ENCODE measurements around the gene RDX. TPM values are rescaled to one million over a fixed set of nuclear protein-coding genes. Genes with fewer than 3 reads are reported as not detected.

RDX gene
- total and polyA plus RNA-seq, 2 of the 8 experiments (the other 6 are each of a cell fraction or from before 2014, with no cell fraction given): 27.4 to 100 TPM

DNA sequence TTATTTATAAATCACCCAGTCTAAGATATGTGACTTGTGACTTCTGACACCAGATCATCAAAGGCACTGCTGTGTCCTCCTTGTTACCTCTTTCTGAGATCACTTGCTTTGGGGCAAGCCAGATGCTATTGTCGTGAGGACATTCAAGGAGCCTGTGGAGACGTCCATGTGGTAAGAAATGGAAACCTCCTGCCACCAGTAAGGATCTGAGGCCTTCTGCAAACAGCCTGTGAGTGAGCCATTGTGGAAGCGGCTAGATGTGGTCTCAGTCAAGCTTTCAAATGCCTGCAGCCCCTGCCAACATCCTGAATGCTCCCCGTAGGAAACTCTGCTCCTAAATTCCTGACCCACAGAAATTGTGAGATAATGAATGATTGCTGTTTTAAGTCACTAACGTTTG is 11.7 kb upstream of the RDX start:
- Histone ChIP-seq H3K27me3 (replicated peaks in 1 of 4; ENCODE audit: control insufficient read depth in 3 of 4, extremely low read depth in 1 of 4, insufficient read depth in 3 of 4, low read length in 3 of 4) (no peaks in the 10 kb centered on the region), H4K5ac (ENCODE audit: insufficient read length, low read depth, low read length) (no peak overlapping the region), H2AK5ac (ENCODE audit: low read depth, low read length) (no peak overlapping the region), H3K4me2 (ENCODE audit: insufficient read depth in 1 of 2, low read depth in 2 of 2, low read length in 2 of 2) (no peak overlapping the region), H2BK15ac (ENCODE audit: low read length) (no peak overlapping the region), H3K4me1 (replicated peaks in 1 of 4; ENCODE audit: control insufficient read depth in 3 of 4, insufficient read depth in 4 of 4, low read length in 3 of 4) (peaks cover 0 to 12% (median 2%) of the 10 kb centered on the region in 4 experiments; a peak in 3 of 7 replicates), H4K8ac (ENCODE audit: extremely low read depth, insufficient read depth, low read length) (no peak overlapping the region), H3K23me2 (ENCODE audit: low read depth, low read length) (0 out of 2 replicates have a peak, but pooled peaks cover 2% of the 10 kb centered on the region), H3K9me3 (ENCODE audit: insufficient read depth in 2 of 2, low read depth in 1 of 2, low read length in 1 of 2) (peaks cover 0 to 3% of the 10 kb centered on the region in 2 experiments; a peak in 1 of 4 replicates), H2BK5ac (ENCODE audit: low read depth, low read length) (no peak overlapping the region), H3K56ac (replicated peaks; ENCODE audit: insufficient read length, low read depth, low read length) (no peak overlapping the region), H3K23ac (ENCODE audit: insufficient read length) (no peak overlapping the region), H3K79me1 (ENCODE audit: low read depth, low read length) (no peaks in the 10 kb centered on the region), H3K9ac (replicated peaks in 1 of 4; ENCODE audit: extremely low read depth in 1 of 4, low read depth in 3 of 4, low read length in 3 of 4) (no peak overlapping the region), H3K79me2 (ENCODE audit: control insufficient read depth in 1 of 2, insufficient read depth in 2 of 2, low read length in 2 of 2) (no peaks in the 10 kb centered on the region), H3K4me3 (ENCODE audit: extremely low read depth in 1 of 4, insufficient read depth in 2 of 4, low read depth in 3 of 4, low read length in 4 of 4) (no peak overlapping the region), H3K36me3 (ENCODE audit: control insufficient read depth in 2 of 4, insufficient read depth in 4 of 4, low read length in 3 of 4) (no peaks in the 10 kb centered on the region), H2BK120ac (replicated peaks; ENCODE audit: low read depth, low read length) (no peak overlapping the region), H3K4ac (replicated peaks; ENCODE audit: insufficient read length, low read depth, low read length) (no peak overlapping the region), H2BK20ac (ENCODE audit: low read length) (no peak overlapping the region), H3K27ac (ENCODE audit: low read depth, low read length) (no peak overlapping the region), H4K91ac (replicated peaks; ENCODE audit: insufficient read length, low read length) (no peak overlapping the region), H4K20me1 (replicated peaks in 1 of 2; ENCODE audit: control insufficient read depth in 1 of 2, insufficient read depth in 2 of 2, low read length in 2 of 2) (no peaks in the 10 kb centered on the region), H3K18ac (ENCODE audit: extremely low read depth, low read length) (no peak overlapping the region), H2BK12ac (ENCODE audit: low read depth, low read length) (no peak overlapping the region), H3K14ac (ENCODE audit: insufficient read length) (no peak overlapping the region), H2AFZ (ENCODE audit: low read length) (0 out of 2 replicates have a peak overlapping the region, but pooled peaks have one; percentile 33)
- FAIRE-seq: no peak
- CTCF ChIA-PET (ENCODE audit: partially characterized antibody): no interaction called here
- DNase-seq (ENCODE audit: low read depth in 1 of 2, low spot score in 2 of 2): no peak
- WGBS, 2 experiments (ENCODE audit: extremely low coverage in 1 of 2, insufficient coverage in 1 of 2, insufficient read length in 1 of 2, insufficient replicate concordance in 2 of 2, low coverage in 1 of 2, low lambda C conversion rate in 2 of 2, missing lambda C conversion rate in 1 of 2): 61% methylated on average over 5 of the region's 5 CpGs; no CpG with 5 or more reads in 1 of the 2 experiments
- POLR2A ChIA-PET (ENCODE audit: partially characterized antibody): interaction anchor here (1.3 kb wide), 1 partner anchor 11 kb away, joined by 6 read pairs; the partner anchor contains the start of gene RDX
- no peak for TF ChIP-seq TCF12 (IDR thresholded peaks at IDR 0.05; ENCODE audit: low read depth, low read length)
- TF ChIP-seq CREB1 (IDR thresholded peaks at IDR 0.05): no peak
- TF ChIP-seq SUZ12 (IDR thresholded peaks at IDR 0.05; ENCODE audit: low read length): no peak
- TF ChIP-seq GABPA (IDR thresholded peaks at IDR 0.05; ENCODE audit: borderline replicate concordance, insufficient read depth, low read length): no peak
- no peak for TF ChIP-seq BCL11A (IDR thresholded peaks at IDR 0.05; ENCODE audit: low read depth in 2 of 2, low read length in 2 of 2)
- no peak for TF ChIP-seq RNF2 (IDR thresholded peaks at IDR 0.05; ENCODE audit: borderline replicate concordance, low read depth, low read length, missing control alignments, poor library complexity, severe bottlenecking)
- TF ChIP-seq EZH2 (IDR thresholded peaks at IDR 0.05; ENCODE audit: low read depth, low read length, severe bottlenecking): no peak
- TF ChIP-seq, protein P1, sequence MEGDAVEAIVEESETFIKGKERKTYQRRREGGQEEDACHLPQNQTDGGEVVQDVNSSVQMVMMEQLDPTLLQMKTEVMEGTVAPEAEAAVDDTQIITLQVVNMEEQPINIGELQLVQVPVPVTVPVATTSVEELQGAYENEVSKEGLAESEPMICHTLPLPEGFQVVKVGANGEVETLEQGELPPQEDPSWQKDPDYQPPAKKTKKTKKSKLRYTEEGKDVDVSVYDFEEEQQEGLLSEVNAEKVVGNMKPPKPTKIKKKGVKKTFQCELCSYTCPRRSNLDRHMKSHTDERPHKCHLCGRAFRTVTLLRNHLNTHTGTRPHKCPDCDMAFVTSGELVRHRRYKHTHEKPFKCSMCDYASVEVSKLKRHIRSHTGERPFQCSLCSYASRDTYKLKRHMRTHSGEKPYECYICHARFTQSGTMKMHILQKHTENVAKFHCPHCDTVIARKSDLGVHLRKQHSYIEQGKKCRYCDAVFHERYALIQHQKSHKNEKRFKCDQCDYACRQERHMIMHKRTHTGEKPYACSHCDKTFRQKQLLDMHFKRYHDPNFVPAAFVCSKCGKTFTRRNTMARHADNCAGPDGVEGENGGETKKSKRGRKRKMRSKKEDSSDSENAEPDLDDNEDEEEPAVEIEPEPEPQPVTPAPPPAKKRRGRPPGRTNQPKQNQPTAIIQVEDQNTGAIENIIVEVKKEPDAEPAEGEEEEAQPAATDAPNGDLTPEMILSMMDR (IDR thresholded peaks at IDR 0.05; ENCODE audit: control extremely low read depth in 1 of 3, insufficient read depth in 1 of 3, low read depth in 1 of 3, low read length in 3 of 3): no peak
- TF ChIP-seq, protein P2, sequence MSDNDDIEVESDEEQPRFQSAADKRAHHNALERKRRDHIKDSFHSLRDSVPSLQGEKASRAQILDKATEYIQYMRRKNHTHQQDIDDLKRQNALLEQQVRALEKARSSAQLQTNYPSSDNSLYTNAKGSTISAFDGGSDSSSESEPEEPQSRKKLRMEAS (IDR thresholded peaks at IDR 0.05): no peak
- no peak for TF ChIP-seq ASH2L (IDR thresholded peaks at IDR 0.05; ENCODE audit: low read length)
- no peak for TF ChIP-seq YY1 (IDR thresholded peaks at IDR 0.05; ENCODE audit: low read depth, low read length)

Measured in H1 (cell line).